Tibial nerve (tissue), 4 donors: Measurements from ENCODE around the gene SLC1A7. TPM values are rescaled to one million over a fixed set of nuclear protein-coding genes. Genes with fewer than 3 reads are reported as not detected.

Source experiments
- DNase-seq, 2 donors: peaks; one replicate each; pipeline ENCODE4 v3.0.0-alpha.2; 2019; ENCODE audit warnings: low spot score in 2 of 2
- H3K27ac ChIP-seq, 4 donors: fragments of 200-600 bp; sonication (generic) in 3 of 4; one replicate each; pipeline ENCODE4 v1.5.1; 2017 to 2019; ENCODE audit warnings: mild to moderate bottlenecking in 1 of 4
- H3K27me3 ChIP-seq, 2 donors: fragments of 200-600 bp; sonication (generic) in 1 of 2; one replicate each; pipeline versions ENCODE4 v1.5.1 to v1.6.0; 2017 to 2019
- H3K36me3 ChIP-seq, 3 donors: fragments of 200-600 bp; sonication (generic); one replicate each; pipeline ENCODE4 v1.5.1; 2018 to 2019
- H3K4me1 ChIP-seq, 4 donors: fragments of 200-600 bp; sonication (generic) in 3 of 4; one replicate each; pipeline ENCODE4 v1.5.1; 2017 to 2019
- H3K4me3 ChIP-seq, 4 donors: fragments of 200-600 bp; sonication (generic) in 3 of 4; one replicate each; pipeline ENCODE4 v1.5.1; 2017 to 2019; ENCODE audit warnings: mild to moderate bottlenecking in 1 of 4, moderate library complexity in 1 of 4
- H3K9me3 ChIP-seq, 4 donors: fragments of 200-600 bp; sonication (generic) in 3 of 4; one replicate each; pipeline ENCODE4 v1.5.1; 2017 to 2019
- CTCF ChIP-seq, 5 experiments: fragments of 200-600 bp in 3 of 5; fragments of 450-650 bp in 2 of 5; sonication (generic) in 3 of 5; IDR thresholded peaks; one replicate each; pipeline ENCODE4 v1.5.1; 2016 to 2019; ENCODE audit warnings: antibody characterized with exemption in 5 of 5, mild to moderate bottlenecking in 3 of 5, moderate library complexity in 2 of 5
- EP300 ChIP-seq, 2 donors: sonication (generic); formaldehyde crosslinking; IDR thresholded peaks; one replicate each; pipeline ENCODE4 v1.6.1; 2017; ENCODE audit warnings: antibody characterized with exemption in 2 of 2, mild to moderate bottlenecking in 1 of 2
- POLR2A ChIP-seq, 2 donors: fragments of 450-650 bp; IDR thresholded peaks; one replicate each; pipeline ENCODE4 v1.6.1; 2017; ENCODE audit warnings: antibody characterized with exemption in 2 of 2, mild to moderate bottlenecking in 2 of 2, moderate library complexity in 2 of 2
- WGBS, 2 donors: methylation state at CpG; one replicate each; pipeline ENCODE4 v1.1.5; 2018; 5-methylcytosine and 5-hydroxymethylcytosine counted together
- total RNA-seq, 4 donors: library from RNA; depleted of rRNA; stranded (reverse); fragments of >200 nt; gene quantifications; one replicate each; pipeline ENCODE4 v1.1.0, GENCODE V29; 2016

SLC1A7 gene
- 1 to 10 TPM in 1 of 4 donors, under 1 TPM in 1, not detected in 2; 0.66 to 1.6 TPM for total RNA-seq

DNA sequence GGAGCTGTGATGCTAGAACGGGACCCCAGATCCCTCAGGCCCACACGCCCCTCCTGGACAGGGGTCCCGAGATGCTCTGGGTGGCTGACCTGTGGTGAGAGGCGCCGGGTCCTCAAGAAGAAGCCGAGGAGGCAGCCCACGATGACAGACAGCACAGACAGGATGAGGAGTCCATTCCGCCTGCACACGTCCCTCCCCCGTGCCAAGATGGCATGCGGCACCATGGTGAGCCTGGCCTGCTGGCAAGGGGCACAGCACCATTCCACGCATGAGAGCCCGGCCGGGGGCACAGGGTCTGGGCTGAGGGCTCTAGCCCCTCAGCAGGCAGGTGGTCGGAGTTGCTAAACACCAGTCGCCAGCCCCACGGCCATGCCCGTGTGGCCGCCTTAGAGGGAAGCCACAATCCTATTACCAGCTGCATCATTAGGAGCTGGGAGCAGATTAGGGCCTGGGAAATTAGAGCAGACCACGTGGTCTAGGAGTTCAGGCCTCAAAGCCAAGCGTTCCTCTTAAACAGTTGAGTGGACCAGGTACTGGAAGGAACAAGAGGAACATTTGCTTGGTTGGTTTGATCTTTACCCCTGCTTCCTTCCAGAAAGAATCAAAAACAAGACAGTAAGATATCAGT lies at the start of gene SLC1A7:
Gene SLC1A7, minus strand, starts transcription at position 413 of the 628 bp plus-strand sequence. Its CDS starts 189 bp downstream, at position 224.
- H3K4me1 ChIP-seq, result peaks cover 0 to 29% (median 6%) of the 10 kb centered on the region in 4 donors
- peaks cover 0 to 10% (median 4%) of the 10 kb centered on the region in 4 donors for H3K9me3 ChIP-seq
- no peaks in the 10 kb centered on the region for H3K36me3 ChIP-seq
- H3K27ac ChIP-seq, result peak within 1 kb of the TSS in 3 of 4 donors; percentile 7 to 71 (median 66)
- 87 to 92% methylated on average over 20 to 21 of the region's 21 CpGs for WGBS, 2 donors
- no peaks in the 10 kb centered on the region for H3K27me3 ChIP-seq
- no peak within 1 kb of the TSS for H3K4me3 ChIP-seq
- no peak for TF ChIP-seq CTCF (IDR thresholded peaks at IDR 0.05)
- DNase-seq, result no peak

- WGBS, 2 donors, result 70 to 87% methylated on average over 8 to 10 of the region's 10 CpGs
- peaks cover 0 to 7% (median 0%) of the 10 kb centered on the region in 4 donors for H3K4me1 ChIP-seq
- no peak for DNase-seq
These were observed 47.8 kb upstream of the SLC1A7 start for GRCh38 chr1:53190210-53190611.

DNA sequence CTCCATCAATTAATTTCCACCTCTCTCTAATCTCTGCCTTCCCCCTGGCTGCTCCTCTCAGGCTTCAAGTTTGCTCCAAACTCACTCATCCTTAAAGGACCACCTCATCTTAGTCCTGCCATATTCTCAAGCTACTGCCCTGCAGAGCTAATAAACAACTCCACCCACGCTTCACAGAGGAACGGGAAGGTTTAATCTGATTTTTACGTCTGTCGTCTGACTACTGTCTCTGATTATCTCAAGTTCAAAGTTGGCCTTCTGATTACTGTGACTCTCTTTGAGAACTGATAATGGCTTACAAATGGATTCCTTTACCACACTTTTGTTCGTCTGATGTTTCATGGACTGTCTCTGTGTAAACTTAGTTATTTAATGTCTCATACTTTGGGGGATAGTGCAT lies 46.6 kb upstream of the SLC1A7 start:
- Histone ChIP-seq H3K4me1 (peaks cover 0 to 6% (median 0%) of the 10 kb centered on the region in 4 donors), H3K4me3 (no peak overlapping the region), H3K9me3 (peaks cover 0 to 3% (median 0%) of the 10 kb centered on the region in 4 donors), H3K36me3 (no peaks in the 10 kb centered on the region), H3K27me3 (no peaks in the 10 kb centered on the region), H3K27ac (no peak overlapping the region)
- TF ChIP-seq POLR2A (IDR thresholded peaks at IDR 0.05) (no peak), EP300 (IDR thresholded peaks at IDR 0.05) (no peak), CTCF (IDR thresholded peaks at IDR 0.05) (no peak)
- no peak for DNase-seq
- WGBS, 2 donors, result 64 to 65% methylated on average over 5 of the region's 5 CpGs

More at GRCh38 chr1:53190210-53190611, 47.8 kb upstream of the SLC1A7 start:
- H3K27me3 ChIP-seq, result no peaks in the 10 kb centered on the region
- H3K36me3 ChIP-seq, result no peaks in the 10 kb centered on the region
- TF ChIP-seq CTCF (IDR thresholded peaks at IDR 0.05) (no peak), EP300 (IDR thresholded peaks at IDR 0.05) (no peak), POLR2A (IDR thresholded peaks at IDR 0.05) (no peak)
- H3K4me3 ChIP-seq, result no peak overlapping the region
- no peak overlapping the region for H3K27ac ChIP-seq
- H3K9me3 ChIP-seq, result peaks cover 0 to 3% (median 0%) of the 10 kb centered on the region in 4 donors

GRCh38 chr1:53188099-53188498 lies 45.7 kb upstream of the SLC1A7 start:
- peaks cover 0 to 3% (median 0%) of the 10 kb centered on the region in 4 donors for H3K9me3 ChIP-seq
- TF ChIP-seq CTCF (IDR thresholded peaks at IDR 0.05), result no peak
- no peak for TF ChIP-seq POLR2A (IDR thresholded peaks at IDR 0.05)
- TF ChIP-seq EP300 (IDR thresholded peaks at IDR 0.05), result no peak
- peaks cover 0 to 11% (median under 1%) of the 10 kb centered on the region in 4 donors for H3K4me1 ChIP-seq
- no peaks in the 10 kb centered on the region for H3K27me3 ChIP-seq
- H3K4me3 ChIP-seq, result no peak overlapping the region
- 81 to 92% methylated on average over 4 of the region's 4 CpGs for WGBS, 2 donors
- H3K27ac ChIP-seq, result no peak overlapping the region
- no peak for DNase-seq
- H3K36me3 ChIP-seq, result no peaks in the 10 kb centered on the region

- Histone ChIP-seq H3K4me3 (no peak overlapping the region), H3K36me3 (no peaks in the 10 kb centered on the region), H3K4me1 (peaks cover 0 to 18% (median 4%) of the 10 kb centered on the region in 4 donors), H3K27me3 (no peaks in the 10 kb centered on the region), H3K27ac (no peak overlapping the region), H3K9me3 (peaks cover 0 to 3% (median 0%) of the 10 kb centered on the region in 4 donors)
- no peak for TF ChIP-seq EP300 (IDR thresholded peaks at IDR 0.05)
- TF ChIP-seq CTCF (IDR thresholded peaks at IDR 0.05), result no peak
- TF ChIP-seq POLR2A (IDR thresholded peaks at IDR 0.05), result no peak
- DNase-seq, result no peak
- WGBS, 2 donors, result 70 to 75% methylated on average over 1 of the region's 1 CpG
These were observed 45.0 kb upstream of the SLC1A7 start for GRCh38 chr1:53187401-53187800.
